AG09319 (cell line): ENCODE results near the gene LMBR1.
"Not testable (repeated sequence)": the region's sequence is repeated elsewhere in the genome, so short reads cannot be mapped to it uniquely, and the experiment has no call there.

Experiments used
- DNase-seq: peaks from one replicate; pipeline ENCODE4 v3.0.0-alpha.2; 2010; ENCODE audit warnings: low read depth; ENCODE audit errors: extremely low read depth
- TF ChIP-seq, protein P1 (sequence below): IDR thresholded peaks from 2 replicates; pipeline ENCODE4 v1.5.1; 2011; ENCODE audit warnings: low read depth, mild to moderate bottlenecking, inconsistent platforms, low read length, moderate library complexity

The LMBR1 gene

DNA sequence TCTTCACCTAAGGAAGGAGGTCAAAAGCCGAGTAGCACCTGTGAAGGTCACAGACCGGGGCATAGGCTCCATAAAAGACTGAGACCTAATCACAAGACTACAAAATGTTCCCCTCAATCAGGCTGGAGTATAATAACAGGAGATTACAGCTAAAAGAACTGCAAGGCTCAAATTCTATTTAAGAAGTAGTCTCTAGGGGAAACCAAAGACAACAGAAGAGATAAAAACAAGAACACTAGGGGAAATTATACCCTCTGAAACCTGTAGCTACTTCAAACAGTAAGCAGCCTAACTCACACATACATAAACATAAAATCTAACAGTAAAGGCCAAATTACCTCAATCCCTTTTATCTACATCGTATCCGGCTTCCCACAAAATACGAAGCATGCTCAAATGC is 38.3 kb downstream of the LMBR1 start:
- DNase-seq, result no peak
- TF ChIP-seq, protein P1, sequence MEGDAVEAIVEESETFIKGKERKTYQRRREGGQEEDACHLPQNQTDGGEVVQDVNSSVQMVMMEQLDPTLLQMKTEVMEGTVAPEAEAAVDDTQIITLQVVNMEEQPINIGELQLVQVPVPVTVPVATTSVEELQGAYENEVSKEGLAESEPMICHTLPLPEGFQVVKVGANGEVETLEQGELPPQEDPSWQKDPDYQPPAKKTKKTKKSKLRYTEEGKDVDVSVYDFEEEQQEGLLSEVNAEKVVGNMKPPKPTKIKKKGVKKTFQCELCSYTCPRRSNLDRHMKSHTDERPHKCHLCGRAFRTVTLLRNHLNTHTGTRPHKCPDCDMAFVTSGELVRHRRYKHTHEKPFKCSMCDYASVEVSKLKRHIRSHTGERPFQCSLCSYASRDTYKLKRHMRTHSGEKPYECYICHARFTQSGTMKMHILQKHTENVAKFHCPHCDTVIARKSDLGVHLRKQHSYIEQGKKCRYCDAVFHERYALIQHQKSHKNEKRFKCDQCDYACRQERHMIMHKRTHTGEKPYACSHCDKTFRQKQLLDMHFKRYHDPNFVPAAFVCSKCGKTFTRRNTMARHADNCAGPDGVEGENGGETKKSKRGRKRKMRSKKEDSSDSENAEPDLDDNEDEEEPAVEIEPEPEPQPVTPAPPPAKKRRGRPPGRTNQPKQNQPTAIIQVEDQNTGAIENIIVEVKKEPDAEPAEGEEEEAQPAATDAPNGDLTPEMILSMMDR, result no peak

DNA sequence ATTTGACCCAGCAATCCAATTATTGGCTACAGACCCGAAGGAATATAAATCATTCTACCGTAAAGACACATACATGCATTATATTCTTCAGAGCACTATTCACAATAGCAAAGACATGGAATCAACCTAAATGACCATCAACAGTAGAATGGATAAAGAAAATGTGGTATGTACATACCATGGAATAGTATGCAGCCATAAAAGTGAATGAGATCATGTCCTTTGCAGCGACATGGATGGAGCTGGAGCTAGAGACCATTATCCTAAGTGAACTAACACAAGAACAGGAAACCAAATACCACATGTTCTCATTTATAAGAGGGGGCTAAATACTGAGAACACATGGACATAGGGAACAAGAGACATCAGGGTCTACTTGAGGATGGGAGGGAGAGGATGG is 44.0 kb downstream of the LMBR1 start:
- TF ChIP-seq, protein P1, result no peak
- DNase-seq, result no peak

DNA sequence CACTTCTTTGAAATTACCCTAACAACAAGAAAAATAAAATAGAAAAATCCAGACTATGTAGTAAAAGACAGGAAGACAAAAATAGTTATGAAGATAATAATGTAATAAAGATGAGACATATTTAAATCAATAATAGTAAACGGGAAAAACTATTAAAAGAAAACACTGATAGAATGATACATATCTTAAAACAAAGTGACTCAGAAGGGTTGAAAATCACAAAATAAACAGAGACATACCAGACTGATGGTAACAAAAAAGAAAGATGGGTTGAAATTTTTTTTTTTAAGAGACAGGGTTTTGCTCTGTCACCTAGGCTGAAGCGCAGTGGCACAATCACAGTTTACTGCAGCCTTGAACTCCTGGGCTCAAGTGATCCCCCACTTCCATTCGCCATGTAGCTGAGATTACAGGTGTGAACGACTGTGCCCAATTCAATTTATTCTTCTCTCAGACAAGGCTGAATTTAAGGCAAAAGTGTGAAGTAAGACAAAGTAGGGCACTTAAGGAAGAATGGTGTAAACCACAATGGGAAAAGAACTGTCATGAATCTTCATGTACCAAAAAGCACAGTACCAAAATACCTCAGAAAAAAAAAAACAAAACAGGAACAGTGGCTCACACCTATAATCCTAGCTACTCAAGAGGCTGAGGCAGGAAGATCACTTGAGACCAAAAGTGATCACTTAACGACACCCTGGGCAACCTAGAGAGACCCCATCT is 47.4 kb downstream of the LMBR1 start:
- TF ChIP-seq, protein P1, result no peak
- DNase-seq, result no peak

DNA sequence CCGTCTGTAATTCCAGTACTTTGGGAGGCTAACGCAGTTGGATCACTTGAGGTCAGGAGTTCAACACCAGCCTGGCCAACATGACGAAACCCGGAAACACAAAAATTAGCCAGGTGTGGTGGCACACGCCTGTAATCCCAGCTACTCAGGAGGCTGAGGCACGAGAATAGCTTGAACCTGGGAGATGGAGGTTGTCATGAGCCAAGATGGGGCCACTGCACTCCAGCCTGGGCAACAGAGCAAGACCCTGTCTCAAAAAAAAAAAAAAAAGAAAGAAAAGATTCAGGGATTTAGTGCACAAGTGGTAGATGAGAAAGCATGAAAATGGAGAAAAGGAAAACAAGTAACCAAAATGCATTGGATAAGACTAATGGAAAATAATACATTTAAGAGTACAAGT is 49.4 kb downstream of the LMBR1 start:
- not testable (repeated sequence) for DNase-seq

DNA sequence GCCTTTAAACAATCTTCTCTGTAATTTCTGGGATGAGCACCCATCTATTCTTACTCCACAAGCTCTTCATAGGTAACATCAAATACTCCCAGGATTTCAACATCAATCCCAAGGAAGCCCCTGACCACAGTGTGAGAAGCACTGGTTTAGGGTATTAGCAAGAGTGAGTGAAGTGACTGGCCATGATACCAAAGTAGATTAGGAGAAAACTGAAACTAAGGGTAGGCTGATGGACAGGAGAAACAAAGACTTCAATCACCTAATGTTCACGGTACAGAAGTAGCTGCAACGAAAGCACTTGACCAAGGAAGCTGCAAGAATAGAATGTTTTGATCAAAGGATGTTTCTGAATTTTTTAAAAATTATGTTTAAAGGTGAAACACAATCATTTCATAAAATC is 49.8 kb downstream of the LMBR1 start:
- TF ChIP-seq, protein P1, result no peak
- no peak for DNase-seq

DNA sequence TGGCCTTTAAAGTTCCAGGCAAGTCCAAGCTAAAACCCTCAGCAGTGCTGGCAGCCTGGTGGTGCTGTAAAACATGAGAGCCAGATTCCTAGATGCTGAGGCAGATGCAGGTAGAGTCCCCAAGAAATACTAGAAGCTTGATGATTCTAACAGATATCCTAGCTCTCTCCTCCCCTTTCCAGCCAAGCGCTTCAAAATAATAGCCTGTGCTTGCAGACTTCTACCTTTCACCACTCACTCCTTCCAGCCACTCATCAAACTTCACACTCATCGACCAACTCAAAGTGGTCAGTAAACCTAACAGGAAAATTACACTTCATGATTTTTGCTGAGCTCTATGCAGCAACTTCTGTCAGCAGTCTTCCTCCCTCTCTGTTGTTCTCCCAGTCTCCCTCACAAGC is 50.2 kb downstream of the LMBR1 start:
- TF ChIP-seq, protein P1, result no peak
- DNase-seq, result no peak

DNA sequence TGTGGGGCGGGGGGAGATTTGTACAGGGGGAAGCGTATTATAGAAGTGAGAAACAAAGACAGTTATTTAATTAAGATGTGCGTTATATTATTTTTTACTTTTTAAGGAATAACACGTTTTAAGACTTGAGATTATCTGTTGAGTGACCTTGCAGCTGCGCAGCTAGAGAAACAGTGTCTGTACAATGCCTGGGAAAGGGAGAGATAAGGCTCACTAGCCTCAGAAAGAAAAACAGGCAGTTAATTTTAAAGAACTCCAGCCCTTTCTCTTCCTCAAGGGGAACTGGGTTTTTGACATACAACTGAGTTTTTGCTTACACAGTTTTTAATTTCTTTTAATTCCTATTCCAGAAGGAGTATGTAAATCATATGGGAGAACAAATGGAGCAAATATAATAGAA is 50.7 kb downstream of the LMBR1 start:
- no peak for DNase-seq
- TF ChIP-seq, protein P1, result no peak

DNA sequence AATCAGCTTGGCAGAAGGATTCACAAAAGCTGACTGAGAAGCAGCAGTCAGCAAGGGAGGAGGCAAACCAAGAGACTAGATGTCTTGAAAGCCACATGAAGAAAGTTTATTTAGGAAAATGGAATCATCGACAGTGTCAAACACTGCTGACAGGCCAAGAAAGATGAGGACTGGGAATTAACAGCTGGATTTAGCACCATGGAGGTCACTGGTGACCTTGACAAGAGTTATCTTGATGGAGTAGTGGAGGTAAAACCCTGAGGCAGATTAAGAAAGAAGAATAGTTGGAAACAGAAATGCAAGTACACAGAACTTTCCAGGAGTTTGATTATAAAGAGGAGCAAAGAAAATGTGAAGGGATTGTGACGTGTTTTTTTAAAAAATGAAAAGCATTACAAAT is 51.5 kb downstream of the LMBR1 start:
- TF ChIP-seq, protein P1, result no peak
- DNase-seq, result no peak
